SU-DHL-6 (cell line): ENCODE results near the gene PPFIA2.

Experiments used
- CTCF ChIP-seq: fragments of 200-600 bp; sonication (generic); IDR thresholded peaks from one replicate; pipeline ENCODE4 v1.5.1; 2017; ENCODE audit warnings: antibody characterized with exemption, mild to moderate bottlenecking, low read length, moderate library complexity; ENCODE audit not compliant: insufficient read depth, poor library complexity, severe bottlenecking
- EZH2phosphoT487 ChIP-seq: fragments of 200-600 bp; sonication (generic), shearing (Covaris generic); conservative IDR thresholded peaks from 2 replicates; pipeline ENCODE4 v1.6.1; 2018; ENCODE audit warnings: mild to moderate bottlenecking, antibody characterized with exemption, low read length, moderate library complexity, mixed read lengths

GRCh38 chr12:81610955-81611889 lies 147.9 kb downstream of the PPFIA2 start:
- no peak for TF ChIP-seq CTCF
- no peak for TF ChIP-seq EZH2phosphoT487
